ENCODE data around the gene CDKN2B-AS1.

- no peak for TF ChIP-seq ZNF114 (CRISPR knock-in tag; IDR thresholded peaks at IDR 0.05)
- TF ChIP-seq, protein P1, sequence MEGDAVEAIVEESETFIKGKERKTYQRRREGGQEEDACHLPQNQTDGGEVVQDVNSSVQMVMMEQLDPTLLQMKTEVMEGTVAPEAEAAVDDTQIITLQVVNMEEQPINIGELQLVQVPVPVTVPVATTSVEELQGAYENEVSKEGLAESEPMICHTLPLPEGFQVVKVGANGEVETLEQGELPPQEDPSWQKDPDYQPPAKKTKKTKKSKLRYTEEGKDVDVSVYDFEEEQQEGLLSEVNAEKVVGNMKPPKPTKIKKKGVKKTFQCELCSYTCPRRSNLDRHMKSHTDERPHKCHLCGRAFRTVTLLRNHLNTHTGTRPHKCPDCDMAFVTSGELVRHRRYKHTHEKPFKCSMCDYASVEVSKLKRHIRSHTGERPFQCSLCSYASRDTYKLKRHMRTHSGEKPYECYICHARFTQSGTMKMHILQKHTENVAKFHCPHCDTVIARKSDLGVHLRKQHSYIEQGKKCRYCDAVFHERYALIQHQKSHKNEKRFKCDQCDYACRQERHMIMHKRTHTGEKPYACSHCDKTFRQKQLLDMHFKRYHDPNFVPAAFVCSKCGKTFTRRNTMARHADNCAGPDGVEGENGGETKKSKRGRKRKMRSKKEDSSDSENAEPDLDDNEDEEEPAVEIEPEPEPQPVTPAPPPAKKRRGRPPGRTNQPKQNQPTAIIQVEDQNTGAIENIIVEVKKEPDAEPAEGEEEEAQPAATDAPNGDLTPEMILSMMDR (conservative IDR thresholded peaks at IDR 0.05; ENCODE audit: low read depth in 2 of 2), result peak in 1 of 2 experiments; percentile 36; a peak in 1 of 4 replicates
- TF ChIP-seq, protein P2, sequence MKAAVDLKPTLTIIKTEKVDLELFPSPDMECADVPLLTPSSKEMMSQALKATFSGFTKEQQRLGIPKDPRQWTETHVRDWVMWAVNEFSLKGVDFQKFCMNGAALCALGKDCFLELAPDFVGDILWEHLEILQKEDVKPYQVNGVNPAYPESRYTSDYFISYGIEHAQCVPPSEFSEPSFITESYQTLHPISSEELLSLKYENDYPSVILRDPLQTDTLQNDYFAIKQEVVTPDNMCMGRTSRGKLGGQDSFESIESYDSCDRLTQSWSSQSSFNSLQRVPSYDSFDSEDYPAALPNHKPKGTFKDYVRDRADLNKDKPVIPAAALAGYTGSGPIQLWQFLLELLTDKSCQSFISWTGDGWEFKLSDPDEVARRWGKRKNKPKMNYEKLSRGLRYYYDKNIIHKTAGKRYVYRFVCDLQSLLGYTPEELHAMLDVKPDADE (IDR thresholded peaks at IDR 0.05), result no peak
- no peak for TF ChIP-seq CREB1 (CRISPR knock-in tag; IDR thresholded peaks at IDR 0.05; ENCODE audit: low read depth)
- no peak for TF ChIP-seq EZH2phosphoT487 (IDR thresholded peaks at IDR 0.05; ENCODE audit: unreplicated experiment)
- TF ChIP-seq EZH2 (IDR thresholded peaks at IDR 0.05; ENCODE audit: low read depth, unreplicated experiment), result peak; percentile 62
- TF ChIP-seq REST (IDR thresholded peaks at IDR 0.05; ENCODE audit: unreplicated experiment), result no peak
- no peak for TF ChIP-seq POLR2AphosphoS5 (IDR thresholded peaks at IDR 0.05; ENCODE audit: low read depth)
- TF ChIP-seq ZNF331 (CRISPR knock-in tag; IDR thresholded peaks at IDR 0.05; ENCODE audit: low read depth), result no peak
- no peak for TF ChIP-seq NANOG (IDR thresholded peaks at IDR 0.05; ENCODE audit: borderline replicate concordance)
- TF ChIP-seq, protein P3, sequence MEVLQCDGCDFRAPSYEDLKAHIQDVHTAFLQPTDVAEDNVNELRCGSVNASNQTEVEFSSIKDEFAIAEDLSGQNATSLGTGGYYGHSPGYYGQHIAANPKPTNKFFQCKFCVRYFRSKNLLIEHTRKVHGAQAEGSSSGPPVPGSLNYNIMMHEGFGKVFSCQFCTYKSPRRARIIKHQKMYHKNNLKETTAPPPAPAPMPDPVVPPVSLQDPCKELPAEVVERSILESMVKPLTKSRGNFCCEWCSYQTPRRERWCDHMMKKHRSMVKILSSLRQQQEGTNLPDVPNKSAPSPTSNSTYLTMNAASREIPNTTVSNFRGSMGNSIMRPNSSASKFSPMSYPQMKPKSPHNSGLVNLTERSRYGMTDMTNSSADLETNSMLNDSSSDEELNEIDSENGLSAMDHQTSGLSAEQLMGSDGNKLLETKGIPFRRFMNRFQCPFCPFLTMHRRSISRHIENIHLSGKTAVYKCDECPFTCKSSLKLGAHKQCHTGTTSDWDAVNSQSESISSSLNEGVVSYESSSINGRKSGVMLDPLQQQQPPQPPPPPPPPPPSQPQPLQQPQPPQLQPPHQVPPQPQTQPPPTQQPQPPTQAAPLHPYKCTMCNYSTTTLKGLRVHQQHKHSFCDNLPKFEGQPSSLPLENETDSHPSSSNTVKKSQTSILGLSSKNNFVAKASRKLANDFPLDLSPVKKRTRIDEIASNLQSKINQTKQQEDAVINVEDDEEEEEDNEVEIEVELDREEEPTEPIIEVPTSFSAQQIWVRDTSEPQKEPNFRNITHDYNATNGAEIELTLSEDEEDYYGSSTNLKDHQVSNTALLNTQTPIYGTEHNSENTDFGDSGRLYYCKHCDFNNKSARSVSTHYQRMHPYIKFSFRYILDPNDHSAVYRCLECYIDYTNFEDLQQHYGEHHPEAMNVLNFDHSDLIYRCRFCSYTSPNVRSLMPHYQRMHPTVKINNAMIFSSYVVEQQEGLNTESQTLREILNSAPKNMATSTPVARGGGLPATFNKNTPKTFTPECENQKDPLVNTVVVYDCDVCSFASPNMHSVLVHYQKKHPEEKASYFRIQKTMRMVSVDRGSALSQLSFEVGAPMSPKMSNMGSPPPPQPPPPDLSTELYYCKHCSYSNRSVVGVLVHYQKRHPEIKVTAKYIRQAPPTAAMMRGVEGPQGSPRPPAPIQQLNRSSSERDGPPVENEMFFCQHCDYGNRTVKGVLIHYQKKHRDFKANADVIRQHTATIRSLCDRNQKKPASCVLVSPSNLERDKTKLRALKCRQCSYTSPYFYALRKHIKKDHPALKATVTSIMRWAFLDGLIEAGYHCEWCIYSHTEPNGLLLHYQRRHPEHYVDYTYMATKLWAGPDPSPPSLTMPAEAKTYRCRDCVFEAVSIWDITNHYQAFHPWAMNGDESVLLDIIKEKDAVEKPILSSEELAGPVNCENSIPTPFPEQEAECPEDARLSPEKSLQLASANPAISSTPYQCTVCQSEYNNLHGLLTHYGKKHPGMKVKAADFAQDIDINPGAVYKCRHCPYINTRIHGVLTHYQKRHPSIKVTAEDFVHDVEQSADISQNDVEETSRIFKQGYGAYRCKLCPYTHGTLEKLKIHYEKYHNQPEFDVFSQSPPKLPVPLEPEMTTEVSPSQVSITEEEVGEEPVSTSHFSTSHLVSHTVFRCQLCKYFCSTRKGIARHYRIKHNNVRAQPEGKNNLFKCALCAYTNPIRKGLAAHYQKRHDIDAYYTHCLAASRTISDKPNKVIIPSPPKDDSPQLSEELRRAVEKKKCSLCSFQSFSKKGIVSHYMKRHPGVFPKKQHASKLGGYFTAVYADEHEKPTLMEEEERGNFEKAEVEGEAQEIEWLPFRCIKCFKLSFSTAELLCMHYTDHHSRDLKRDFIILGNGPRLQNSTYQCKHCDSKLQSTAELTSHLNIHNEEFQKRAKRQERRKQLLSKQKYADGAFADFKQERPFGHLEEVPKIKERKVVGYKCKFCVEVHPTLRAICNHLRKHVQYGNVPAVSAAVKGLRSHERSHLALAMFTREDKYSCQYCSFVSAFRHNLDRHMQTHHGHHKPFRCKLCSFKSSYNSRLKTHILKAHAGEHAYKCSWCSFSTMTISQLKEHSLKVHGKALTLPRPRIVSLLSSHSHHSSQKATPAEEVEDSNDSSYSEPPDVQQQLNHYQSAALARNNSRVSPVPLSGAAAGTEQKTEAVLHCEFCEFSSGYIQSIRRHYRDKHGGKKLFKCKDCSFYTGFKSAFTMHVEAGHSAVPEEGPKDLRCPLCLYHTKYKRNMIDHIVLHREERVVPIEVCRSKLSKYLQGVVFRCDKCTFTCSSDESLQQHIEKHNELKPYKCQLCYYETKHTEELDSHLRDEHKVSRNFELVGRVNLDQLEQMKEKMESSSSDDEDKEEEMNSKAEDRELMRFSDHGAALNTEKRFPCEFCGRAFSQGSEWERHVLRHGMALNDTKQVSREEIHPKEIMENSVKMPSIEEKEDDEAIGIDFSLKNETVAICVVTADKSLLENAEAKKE (CRISPR knock-in tag; IDR thresholded peaks at IDR 0.05), result no peak
- no peak for TF ChIP-seq JUNB (IDR thresholded peaks at IDR 0.05; ENCODE audit: unreplicated experiment)
- TF ChIP-seq STAT1 (IDR thresholded peaks at IDR 0.05; ENCODE audit: unreplicated experiment), result no peak
Observed at GRCh38 chr9:22005021-22005701, 10.6 kb downstream of the CDKN2B-AS1 start.

Measured in GM23338 (cell line).